Activated CD8-positive, alpha-beta T cell treated with anti-CD3 and anti-CD28 coated beads for 36 hours (primary cell): ENCODE results near the gene MEIS1. TPM values are rescaled to one million over a fixed set of nuclear protein-coding genes. Genes with fewer than 3 reads are reported as not detected.
"Not testable (repeated sequence)": the region's sequence is repeated elsewhere in the genome, so short reads cannot be mapped to it uniquely, and the experiment has no call there.

Experiments used
- ATAC-seq: fragments of 200-7000 bp; cut with Tn5 transposase; one replicate; pipeline ENCODE4 v1.10.0; 2021; ENCODE audit warnings: mild to moderate bottlenecking, moderate library complexity
- CTCF ChIA-PET: fragments of 350-600 bp; sonication (Branson Sonifier 250); formaldehyde crosslinking; loops from one replicate; lab custom pipeline; 2021; ENCODE audit warnings: antibody characterized with exemption; lab: Charles Lee
- POLR2A ChIA-PET: fragments of 350-600 bp; sonication (Branson Sonifier 250); formaldehyde crosslinking; loops from one replicate; lab custom pipeline; 2021; ENCODE audit warnings: antibody characterized with exemption; lab: Charles Lee
- DNase-seq: peaks from one replicate; pipeline ENCODE4 v3.0.0-alpha.2; 2020
- H3K27ac Mint-ChIP-seq: one replicate; pipeline ENCODE4 v1.8.0; 2021; ENCODE audit warnings: mild to moderate bottlenecking, mixed read lengths
- H3K27me3 Mint-ChIP-seq: one replicate; pipeline ENCODE4 v1.8.0; 2021; ENCODE audit warnings: mixed read lengths
- H3K36me3 Mint-ChIP-seq: one replicate; pipeline ENCODE4 v1.8.0; 2021; ENCODE audit warnings: low read depth, mixed read lengths
- H3K4me1 Mint-ChIP-seq: one replicate; pipeline ENCODE4 v1.8.0; 2021; ENCODE audit warnings: low read depth, mixed read lengths
- H3K4me3 Mint-ChIP-seq: one replicate; pipeline ENCODE4 v1.8.0; 2021; ENCODE audit warnings: mild to moderate bottlenecking, moderate library complexity, mixed read lengths
- H3K9me3 Mint-ChIP-seq: one replicate; pipeline ENCODE4 v1.8.0; 2021; ENCODE audit warnings: mixed read lengths
- intact Hi-C: fragments of 100-400 bp; cut with micrococcal nuclease; formaldehyde crosslinking; loops from one replicate; pipeline ENCODE4 v1.10.0; 2022
- total RNA-seq, 2 experiments: library from RNA; stranded (reverse); gene quantifications; one replicate each; pipeline ENCODE4 v1.2.3, GENCODE V29; 2021
- TF ChIP-seq, protein P1 (sequence below): fragments of 200-600 bp; IDR thresholded peaks from one replicate; pipeline ENCODE4 v1.8.0; 2022; ENCODE audit warnings: antibody characterized with exemption, mild to moderate bottlenecking

The MEIS1 gene
- total RNA-seq, 2 experiments from 2014 or later: not detected

DNA sequence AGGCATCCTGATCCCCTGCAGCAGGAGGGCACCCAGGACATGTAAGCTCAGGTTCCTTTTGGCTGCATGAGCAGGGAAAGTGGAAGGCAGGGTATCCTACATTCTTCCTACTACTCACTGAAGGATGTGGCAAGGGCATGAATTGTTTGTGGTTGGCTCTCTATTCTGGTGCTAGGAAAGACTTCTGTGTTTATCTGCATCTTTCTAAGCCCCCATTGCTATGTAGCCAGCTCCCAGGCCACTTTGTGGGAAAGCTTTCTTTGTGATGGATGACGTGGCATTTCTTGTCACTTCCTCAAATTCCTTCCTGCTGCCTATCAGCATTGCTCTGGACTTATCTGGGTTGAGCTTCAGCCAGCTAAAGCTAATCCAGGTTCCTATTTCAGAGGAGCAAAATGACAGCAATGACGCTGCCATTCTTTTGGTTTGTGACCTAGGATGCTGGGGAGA is 46.2 kb downstream of the MEIS1 start:
- no peak for DNase-seq
- Mint-ChIP-seq H3K36me3 (no peaks in the 10 kb centered on the region), H3K4me1 (no peaks in the 10 kb centered on the region), H3K27me3 (no peaks in the 10 kb centered on the region), H3K9me3 (peaks cover 3% of the 10 kb centered on the region), H3K27ac (no peak overlapping the region), H3K4me3 (no peak overlapping the region)
- ChIA-PET POLR2A (no interaction called here), CTCF (no interaction called here)
- TF ChIP-seq, protein P1, sequence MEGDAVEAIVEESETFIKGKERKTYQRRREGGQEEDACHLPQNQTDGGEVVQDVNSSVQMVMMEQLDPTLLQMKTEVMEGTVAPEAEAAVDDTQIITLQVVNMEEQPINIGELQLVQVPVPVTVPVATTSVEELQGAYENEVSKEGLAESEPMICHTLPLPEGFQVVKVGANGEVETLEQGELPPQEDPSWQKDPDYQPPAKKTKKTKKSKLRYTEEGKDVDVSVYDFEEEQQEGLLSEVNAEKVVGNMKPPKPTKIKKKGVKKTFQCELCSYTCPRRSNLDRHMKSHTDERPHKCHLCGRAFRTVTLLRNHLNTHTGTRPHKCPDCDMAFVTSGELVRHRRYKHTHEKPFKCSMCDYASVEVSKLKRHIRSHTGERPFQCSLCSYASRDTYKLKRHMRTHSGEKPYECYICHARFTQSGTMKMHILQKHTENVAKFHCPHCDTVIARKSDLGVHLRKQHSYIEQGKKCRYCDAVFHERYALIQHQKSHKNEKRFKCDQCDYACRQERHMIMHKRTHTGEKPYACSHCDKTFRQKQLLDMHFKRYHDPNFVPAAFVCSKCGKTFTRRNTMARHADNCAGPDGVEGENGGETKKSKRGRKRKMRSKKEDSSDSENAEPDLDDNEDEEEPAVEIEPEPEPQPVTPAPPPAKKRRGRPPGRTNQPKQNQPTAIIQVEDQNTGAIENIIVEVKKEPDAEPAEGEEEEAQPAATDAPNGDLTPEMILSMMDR: no peak
- no peak for ATAC-seq
- intact Hi-C loops: no loop called here

DNA sequence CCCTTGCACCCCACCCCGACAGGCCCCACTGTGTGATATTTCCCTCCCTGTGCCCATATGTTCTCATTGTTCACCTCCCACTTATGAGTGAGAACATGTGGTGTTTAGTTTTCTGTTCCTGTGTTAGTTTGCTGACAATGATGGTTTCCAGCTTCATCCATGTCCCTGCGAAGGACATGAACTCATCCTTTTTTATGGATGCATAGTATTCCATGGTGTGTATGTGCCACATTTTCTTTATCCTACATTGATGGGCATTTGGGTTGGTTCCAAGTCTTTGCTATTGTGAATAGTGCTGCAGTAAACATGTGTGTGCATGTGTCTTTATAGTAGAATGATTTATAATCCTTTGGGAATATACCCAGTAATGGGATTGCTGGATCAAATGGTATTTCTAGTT is 50.3 kb downstream of the MEIS1 start:
- H3K36me3 Mint-ChIP-seq, H3K4me3 Mint-ChIP-seq, H3K4me1 Mint-ChIP-seq, POLR2A ChIA-PET, DNase-seq, H3K27ac Mint-ChIP-seq, H3K9me3 Mint-ChIP-seq, H3K27me3 Mint-ChIP-seq, ATAC-seq, CTCF ChIA-PET, intact Hi-C loops: not testable (repeated sequence)

DNA sequence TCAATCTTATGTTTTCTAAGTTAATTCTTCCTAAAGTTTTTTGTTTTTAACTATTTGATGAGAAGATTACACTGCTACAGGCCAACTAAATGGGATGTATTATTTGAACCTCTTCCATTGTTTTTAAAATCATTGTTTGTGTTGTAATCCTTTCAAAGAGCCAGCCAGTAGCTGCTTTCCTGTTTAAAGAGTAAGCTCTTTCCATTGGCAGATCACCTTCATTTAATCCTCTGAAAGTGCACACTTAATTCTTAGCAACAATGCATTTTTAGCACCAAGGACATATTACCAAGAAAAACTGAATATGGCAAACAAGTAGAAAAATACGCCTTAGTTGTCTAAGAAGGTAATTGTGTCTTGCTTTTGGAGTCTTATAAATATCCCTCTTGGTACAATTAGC is 54.0 kb downstream of the MEIS1 start:
- Mint-ChIP-seq H3K27ac (no peak overlapping the region), H3K4me1 (no peaks in the 10 kb centered on the region), H3K9me3 (peaks cover 3% of the 10 kb centered on the region), H3K27me3 (no peaks in the 10 kb centered on the region), H3K4me3 (no peak overlapping the region), H3K36me3 (no peaks in the 10 kb centered on the region)
- intact Hi-C loops: no loop called here
- ChIA-PET POLR2A (no interaction called here), CTCF (no interaction called here)
- TF ChIP-seq, protein P1: no peak
- no peak for ATAC-seq
- DNase-seq: no peak

DNA sequence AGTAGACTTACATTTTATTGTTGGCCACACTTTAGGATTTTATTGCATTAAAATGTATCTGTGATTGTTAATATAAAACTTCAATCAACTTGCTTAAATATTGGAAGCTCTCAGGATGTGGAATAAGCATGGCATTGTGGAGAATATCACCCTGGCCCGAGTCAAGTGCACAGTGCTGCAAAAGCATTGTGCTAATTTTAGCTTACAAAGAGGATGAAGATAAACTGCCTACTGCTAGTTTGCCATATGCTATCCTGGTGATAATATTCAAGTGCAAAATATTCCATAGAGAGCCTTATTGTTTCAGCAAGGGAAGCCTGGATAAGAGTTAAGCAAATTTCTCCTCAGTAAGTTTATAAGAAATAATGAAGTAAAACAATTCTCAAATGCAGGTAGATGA is 54.5 kb downstream of the MEIS1 start:
- H3K36me3 Mint-ChIP-seq: no peaks in the 10 kb centered on the region
- intact Hi-C loops: no loop called here
- H3K9me3 Mint-ChIP-seq: peaks cover 3% of the 10 kb centered on the region
- H3K27ac Mint-ChIP-seq: no peak overlapping the region
- no peaks in the 10 kb centered on the region for H3K27me3 Mint-ChIP-seq
- POLR2A ChIA-PET: no interaction called here
- CTCF ChIA-PET: no interaction called here
- TF ChIP-seq, protein P1: no peak
- DNase-seq (no peak), ATAC-seq (no peak)
- H3K4me1 Mint-ChIP-seq: no peaks in the 10 kb centered on the region
- no peak overlapping the region for H3K4me3 Mint-ChIP-seq

DNA sequence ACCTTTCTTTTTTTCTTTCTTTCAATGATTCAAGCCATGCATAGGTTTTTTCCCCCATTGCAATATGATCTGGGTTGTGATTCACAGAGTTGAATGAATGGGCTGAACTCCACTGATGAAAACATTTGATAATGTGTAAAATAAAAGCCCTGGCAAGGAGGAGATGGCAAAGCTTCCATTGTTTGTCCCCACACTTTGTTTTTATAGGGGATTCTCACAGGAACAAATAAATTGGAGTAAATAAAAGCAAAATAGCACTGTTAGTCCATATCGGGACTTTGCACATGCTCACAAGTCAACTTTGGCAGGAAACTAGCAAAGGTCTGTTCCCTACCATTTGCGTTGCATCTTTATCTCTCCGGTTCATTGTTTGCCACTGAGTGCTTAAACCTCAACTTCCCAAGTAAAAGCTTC is 55.7 kb downstream of the MEIS1 start:
- DNase-seq (no peak), ATAC-seq (no peak)
- TF ChIP-seq, protein P1: no peak
- intact Hi-C loops: no loop called here
- H3K4me3 Mint-ChIP-seq: no peak overlapping the region
- H3K27ac Mint-ChIP-seq: no peak overlapping the region
- ChIA-PET POLR2A (no interaction called here), CTCF (no interaction called here)
- no peaks in the 10 kb centered on the region for H3K9me3 Mint-ChIP-seq
- no peaks in the 10 kb centered on the region for H3K4me1 Mint-ChIP-seq
- H3K27me3 Mint-ChIP-seq: no peaks in the 10 kb centered on the region
- no peaks in the 10 kb centered on the region for H3K36me3 Mint-ChIP-seq

DNA sequence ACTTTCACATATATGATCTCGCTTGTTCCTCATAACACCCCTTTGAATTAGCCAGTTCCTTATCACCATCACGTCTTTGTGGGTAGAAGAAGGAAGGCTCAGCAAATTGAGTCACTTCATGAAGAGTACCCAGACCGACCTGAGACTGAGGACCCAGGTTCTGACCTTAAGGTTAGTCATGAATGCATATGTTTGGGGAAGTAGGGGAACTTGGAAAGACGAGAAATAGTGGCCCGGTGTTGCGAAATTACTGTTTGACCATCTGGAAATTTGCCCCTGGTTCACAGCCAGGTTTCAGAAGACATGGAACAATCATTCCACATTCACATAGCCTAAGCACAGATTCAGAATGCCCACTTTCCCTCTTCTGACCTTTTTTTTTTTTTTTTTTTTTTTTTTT is 59.8 kb downstream of the MEIS1 start:
- no peaks in the 10 kb centered on the region for H3K27me3 Mint-ChIP-seq
- ATAC-seq: no peak

More for the DNA sequence above, 59.8 kb downstream of the MEIS1 start:
- no peaks in the 10 kb centered on the region for H3K36me3 Mint-ChIP-seq
- H3K4me3 Mint-ChIP-seq: no peak overlapping the region
- CTCF ChIA-PET: no interaction called here
- no peaks in the 10 kb centered on the region for H3K4me1 Mint-ChIP-seq
- TF ChIP-seq, protein P1: no peak
- DNase-seq: no peak
- H3K27ac Mint-ChIP-seq: no peak overlapping the region
- POLR2A ChIA-PET: no interaction called here
- H3K9me3 Mint-ChIP-seq: no peaks in the 10 kb centered on the region
- intact Hi-C loops: no loop called here
